MCF 10A (cell line): ENCODE results near the gene CENPU. TPM values are rescaled to one million over a fixed set of nuclear protein-coding genes. Genes with fewer than 3 reads are reported as not detected.

Experiments
- BruUV-seq: library from RNA; stranded (reverse); fragments of 400-500 nt; replicated peaks from 2 replicates; lab custom pipeline; 2021; lab: Mats Ljungman, UMichigan
- CTCF ChIA-PET: fragments of 300-600 bp; sonication (Branson Sonifier 250); formaldehyde crosslinking; extraction: SDS; loops from one replicate; lab custom pipeline; 2021; ENCODE audit warnings: antibody characterized with exemption, inconsistent platforms; lab: Yijun Ruan, JAX
- POLR2A ChIA-PET: fragments of 300-600, 350-650 bp; sonication (Branson Sonifier 250); formaldehyde crosslinking; extraction: SDS; loops from one replicate; lab custom pipeline; 2020; ENCODE audit warnings: antibody characterized with exemption, inconsistent platforms; lab: Yijun Ruan, JAX
- DNase-seq: peaks from one replicate; pipeline ENCODE4 v3.0.0-alpha.2; 2018; ENCODE audit not compliant: unreplicated experiment
- H3K27ac Mint-ChIP-seq: one replicate; pipeline ENCODE4 v1.8.0; 2022; ENCODE audit warnings: mild to moderate bottlenecking, low read depth, mixed read lengths; ENCODE audit not compliant: unreplicated experiment
- H3K27me3 Mint-ChIP-seq: one replicate; pipeline ENCODE4 v1.8.0; 2022; ENCODE audit warnings: mixed read lengths; ENCODE audit not compliant: insufficient read depth, unreplicated experiment
- H3K36me3 Mint-ChIP-seq: one replicate; pipeline ENCODE4 v1.8.0; 2022; ENCODE audit warnings: mild to moderate bottlenecking, moderate library complexity, mixed read lengths; ENCODE audit not compliant: insufficient read depth, unreplicated experiment
- H3K4me1 Mint-ChIP-seq: one replicate; pipeline ENCODE4 v1.8.0; 2022; ENCODE audit warnings: mixed read lengths; ENCODE audit not compliant: insufficient read depth, unreplicated experiment
- H3K4me3 Mint-ChIP-seq: one replicate; pipeline ENCODE4 v1.8.0; 2022; ENCODE audit warnings: mild to moderate bottlenecking, moderate library complexity, mixed read lengths; ENCODE audit not compliant: unreplicated experiment
- H3K9me3 Mint-ChIP-seq: one replicate; pipeline ENCODE4 v1.8.0; 2022; ENCODE audit warnings: mixed read lengths; ENCODE audit not compliant: unreplicated experiment
- intact Hi-C: fragments of 100-400 bp; cut with micrococcal nuclease; formaldehyde crosslinking; loops from 2 replicates; pipeline ENCODE4 v1.14.1; 2022
- total RNA-seq: library from RNA; stranded (reverse); gene quantifications from 2 replicates; pipeline ENCODE4 v1.2.3, GENCODE V29; 2022
- TF ChIP-seq, protein P1 (sequence below): fragments of 200-600 bp; IDR thresholded peaks from one replicate; pipeline ENCODE4 v1.8.0; 2022; ENCODE audit warnings: antibody characterized with exemption, mild to moderate bottlenecking; ENCODE audit not compliant: unreplicated experiment

CENPU gene
- total RNA-seq, 1 experiment from 2014 or later, result 22.3 TPM

DNA sequence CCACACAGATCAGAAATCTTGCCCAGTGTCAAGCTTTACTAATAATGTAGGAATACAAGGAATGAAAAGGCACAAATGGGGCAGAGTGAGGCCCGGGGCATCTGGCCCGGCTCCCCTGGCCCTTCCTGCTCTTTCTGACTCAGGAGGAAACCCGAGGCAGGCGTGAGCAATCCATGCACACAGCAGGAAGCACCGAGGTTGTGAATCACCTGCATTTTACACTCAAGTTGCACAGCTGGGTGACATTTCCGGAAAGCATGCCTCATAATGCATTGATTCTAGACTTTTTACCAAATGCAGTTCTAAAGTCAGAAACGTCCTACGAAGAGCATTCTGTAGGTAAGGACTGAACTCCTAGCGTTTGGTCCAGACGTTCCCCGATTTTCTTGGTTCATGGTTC is 45.4 kb downstream of the CENPU start:
- POLR2A ChIA-PET, result interaction anchor here (0.6 to 3.1 kb wide), 6 partner anchors 10 to 760 kb away, joined by 3 to 15 read pairs (median 3); partner anchors contain the start of genes CASP3 and PRIMPOL
- TF ChIP-seq, protein P1, sequence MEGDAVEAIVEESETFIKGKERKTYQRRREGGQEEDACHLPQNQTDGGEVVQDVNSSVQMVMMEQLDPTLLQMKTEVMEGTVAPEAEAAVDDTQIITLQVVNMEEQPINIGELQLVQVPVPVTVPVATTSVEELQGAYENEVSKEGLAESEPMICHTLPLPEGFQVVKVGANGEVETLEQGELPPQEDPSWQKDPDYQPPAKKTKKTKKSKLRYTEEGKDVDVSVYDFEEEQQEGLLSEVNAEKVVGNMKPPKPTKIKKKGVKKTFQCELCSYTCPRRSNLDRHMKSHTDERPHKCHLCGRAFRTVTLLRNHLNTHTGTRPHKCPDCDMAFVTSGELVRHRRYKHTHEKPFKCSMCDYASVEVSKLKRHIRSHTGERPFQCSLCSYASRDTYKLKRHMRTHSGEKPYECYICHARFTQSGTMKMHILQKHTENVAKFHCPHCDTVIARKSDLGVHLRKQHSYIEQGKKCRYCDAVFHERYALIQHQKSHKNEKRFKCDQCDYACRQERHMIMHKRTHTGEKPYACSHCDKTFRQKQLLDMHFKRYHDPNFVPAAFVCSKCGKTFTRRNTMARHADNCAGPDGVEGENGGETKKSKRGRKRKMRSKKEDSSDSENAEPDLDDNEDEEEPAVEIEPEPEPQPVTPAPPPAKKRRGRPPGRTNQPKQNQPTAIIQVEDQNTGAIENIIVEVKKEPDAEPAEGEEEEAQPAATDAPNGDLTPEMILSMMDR, result no peak
- Mint-ChIP-seq H3K27ac (peak overlapping the region; percentile 83), H3K36me3 (peaks cover 31% of the 10 kb centered on the region), H3K4me3 (peak overlapping the region; percentile 43), H3K27me3 (no peaks in the 10 kb centered on the region), H3K4me1 (peaks cover 24% of the 10 kb centered on the region), H3K9me3 (no peaks in the 10 kb centered on the region)
- DNase-seq, result peak; percentile 93
- CTCF ChIA-PET, result interaction anchor here (0.6 to 1.9 kb wide), 3 partner anchors 46 to 1899 kb away, joined by 3 to 7 read pairs (median 3); no protein-coding TSS in a partner anchor
- intact Hi-C loops, result loop anchor here (1.0 to 2.0 kb wide), 2 partner anchors 40 to 46 kb away; partner anchors contain the start of genes CASP3, CENPU and PRIMPOL
- no TSS peak for BruUV-seq

- peaks cover 30% of the 10 kb centered on the region for H3K36me3 Mint-ChIP-seq
- BruUV-seq, result TSS peak; percentile 89
- ChIA-PET POLR2A (interaction anchor here (0.9 to 3.1 kb wide), 4 partner anchors 9 to 41 kb away, joined by 3 to 15 read pairs (median 4); partner anchors contain the start of genes CASP3 and PRIMPOL), CTCF (interaction anchor here (0.6 to 1.9 kb wide), 3 partner anchors 46 to 424 kb away, joined by 3 to 7 read pairs (median 3); no protein-coding TSS in a partner anchor)
- H3K9me3 Mint-ChIP-seq, result no peaks in the 10 kb centered on the region
- TF ChIP-seq, protein P1, result no peak
- H3K4me1 Mint-ChIP-seq, result peaks cover 24% of the 10 kb centered on the region
- no peaks in the 10 kb centered on the region for H3K27me3 Mint-ChIP-seq
- no peak for DNase-seq
- intact Hi-C loops, result loop anchor here (1.0 to 2.0 kb wide), 2 partner anchors 39 to 46 kb away; partner anchors contain the start of genes CASP3, CENPU and PRIMPOL
- H3K27ac Mint-ChIP-seq, result peak overlapping the region; percentile 83
- peak overlapping the region; percentile 43 for H3K4me3 Mint-ChIP-seq
Measured at GRCh38 chr4:184688005-184688404, 45.9 kb downstream of the CENPU start.

DNA sequence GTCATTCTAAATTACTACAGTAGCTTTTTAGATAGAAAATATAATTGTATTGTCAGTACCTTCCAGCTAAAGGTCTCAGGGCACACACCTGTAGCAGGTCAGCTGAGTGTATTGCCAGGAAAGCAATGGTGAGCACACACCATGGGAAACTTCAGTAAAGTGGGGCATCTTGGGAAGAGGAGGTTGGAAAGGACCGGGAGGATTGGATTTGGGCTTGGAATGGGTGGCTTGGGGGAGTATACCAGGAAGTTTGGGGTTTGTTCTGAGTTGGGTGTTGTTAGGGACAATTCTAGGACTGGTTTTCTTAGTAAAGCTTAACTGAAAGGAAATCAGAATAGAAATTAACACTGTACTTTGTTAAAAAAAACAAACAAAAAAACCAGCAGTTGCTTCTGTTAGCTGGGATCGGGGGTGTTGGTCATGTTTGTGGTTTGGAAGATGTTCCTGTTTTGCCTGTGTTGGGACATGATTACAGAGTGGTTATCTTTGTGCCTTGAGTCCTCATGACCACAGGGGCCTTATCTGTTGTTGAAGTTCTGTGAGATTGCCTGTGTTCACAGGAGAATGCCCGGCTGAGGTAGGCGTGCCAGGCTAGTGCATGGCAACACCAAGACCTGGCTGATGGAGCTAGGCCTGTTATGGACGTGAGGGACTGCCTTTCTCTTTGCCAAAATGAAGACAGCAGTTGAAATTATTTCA is 49.3 kb downstream of the CENPU start:
- H3K36me3 Mint-ChIP-seq, result peaks cover 20% of the 10 kb centered on the region
- CTCF ChIA-PET, result interaction anchor here (0.6 to 1.4 kb wide), 3 partner anchors 35 to 412 kb away, joined by 3 to 6 read pairs (median 3); partner anchors contain the start of gene PRIMPOL
- intact Hi-C loops, result no loop called here
- no peak for DNase-seq
- peak overlapping the region; percentile 82 for H3K27ac Mint-ChIP-seq
- no peaks in the 10 kb centered on the region for H3K27me3 Mint-ChIP-seq
- H3K4me1 Mint-ChIP-seq, result peaks cover 35% of the 10 kb centered on the region
- H3K4me3 Mint-ChIP-seq, result no peak overlapping the region
- BruUV-seq, result no TSS peak
- TF ChIP-seq, protein P1, result no peak
- POLR2A ChIA-PET, result interaction anchor here (1.6 to 2.8 kb wide), 3 partner anchors 11 to 49 kb away, joined by 5 to 9 read pairs (median 6); partner anchors contain the start of genes CASP3, CENPU and PRIMPOL
- H3K9me3 Mint-ChIP-seq, result no peaks in the 10 kb centered on the region

- peaks cover 16% of the 10 kb centered on the region for H3K36me3 Mint-ChIP-seq
- no peak for DNase-seq
- no peak overlapping the region for H3K4me3 Mint-ChIP-seq
- CTCF ChIA-PET, result no interaction called here
- peak overlapping the region; percentile 74 for H3K27ac Mint-ChIP-seq
- TF ChIP-seq, protein P1, result no peak
- intact Hi-C loops, result no loop called here
- POLR2A ChIA-PET, result interaction anchor here (1.8 kb wide), 1 partner anchor 14 kb away, joined by 5 read pairs; no protein-coding TSS in a partner anchor
- no peaks in the 10 kb centered on the region for H3K27me3 Mint-ChIP-seq
- BruUV-seq, result no TSS peak
- H3K9me3 Mint-ChIP-seq, result no peaks in the 10 kb centered on the region
- peaks cover 19% of the 10 kb centered on the region for H3K4me1 Mint-ChIP-seq
Measured at GRCh38 chr4:184681916-184682315, 52.0 kb downstream of the CENPU start.
